Measurements from ENCODE around the gene CRYAB. TPM values are rescaled to one million over a fixed set of nuclear protein-coding genes. Genes with fewer than 3 reads are reported as not detected.

Gene CRYAB
- total RNA-seq (2014; rRNA removed; shearing (Covaris generic); ENCODE audit: low replicate concordance): not detected in 2 replicates

GRCh38 chr11:111911563-111912401, at the start of gene CRYAB:
Gene CRYAB (minus strand): TSS chr11:111911770. CDS start chr11:111911724, 46 bp downstream.
- H3K27me3 ChIP-seq (ENCODE audit: low read length): no peaks in the 10 kb centered on the region
- no peak within 1 kb of the TSS for H3K4me3 ChIP-seq (ENCODE audit: low read length)
- H3K4me2 ChIP-seq (ENCODE audit: low read depth, low read length, poor library complexity, severe bottlenecking): no peak within 1 kb of the TSS
- no peaks in the 10 kb centered on the region for H3K9me2 ChIP-seq (replicated peaks; ENCODE audit: insufficient read depth, low read length)
- H3K79me2 ChIP-seq (ENCODE audit: low read length): no peaks in the 10 kb centered on the region
- H4K20me1 ChIP-seq (ENCODE audit: insufficient read depth, low read depth, low read length): no peaks in the 10 kb centered on the region
- no peaks in the 10 kb centered on the region for H3K9me3 ChIP-seq (ENCODE audit: low read length)
- no peak for DNase-seq
- no peaks in the 10 kb centered on the region for H3K4me1 ChIP-seq (ENCODE audit: low read length)
- H3K9ac ChIP-seq (ENCODE audit: low read length): no peak within 1 kb of the TSS
- H2AFZ ChIP-seq (ENCODE audit: low read length): no peak within 1 kb of the TSS
- H3K27ac ChIP-seq (ENCODE audit: low read length): no peak within 1 kb of the TSS
- H3K36me3 ChIP-seq (ENCODE audit: insufficient read depth, low read length): no peaks in the 10 kb centered on the region

- DNase-seq: no peak
- H2AFZ ChIP-seq (ENCODE audit: low read length): no peak overlapping the region
- H3K9me3 ChIP-seq (ENCODE audit: low read length): no peaks in the 10 kb centered on the region
- no peak overlapping the region for H3K9ac ChIP-seq (ENCODE audit: low read length)
- H4K20me1 ChIP-seq (ENCODE audit: insufficient read depth, low read depth, low read length): no peaks in the 10 kb centered on the region
- H3K79me2 ChIP-seq (ENCODE audit: low read length): no peaks in the 10 kb centered on the region
- H3K4me2 ChIP-seq (ENCODE audit: low read depth, low read length, poor library complexity, severe bottlenecking): no peak overlapping the region
- H3K36me3 ChIP-seq (ENCODE audit: insufficient read depth, low read length): no peaks in the 10 kb centered on the region
- H3K27me3 ChIP-seq (ENCODE audit: low read length): no peaks in the 10 kb centered on the region
- H3K4me1 ChIP-seq (ENCODE audit: low read length): no peaks in the 10 kb centered on the region
- H3K4me3 ChIP-seq (ENCODE audit: low read length): no peak overlapping the region
- no peaks in the 10 kb centered on the region for H3K9me2 ChIP-seq (replicated peaks; ENCODE audit: insufficient read depth, low read length)
- H3K27ac ChIP-seq (ENCODE audit: low read length): no peak overlapping the region
Observed at GRCh38 chr11:111960916-111961315, 49.3 kb upstream of the CRYAB start.

- Histone ChIP-seq H3K36me3 (ENCODE audit: insufficient read depth, low read length) (no peaks in the 10 kb centered on the region), H3K79me2 (ENCODE audit: low read length) (no peaks in the 10 kb centered on the region), H3K27ac (ENCODE audit: low read length) (no peak overlapping the region), H3K4me1 (ENCODE audit: low read length) (no peaks in the 10 kb centered on the region), H2AFZ (ENCODE audit: low read length) (no peak overlapping the region), H3K9me3 (ENCODE audit: low read length) (no peaks in the 10 kb centered on the region), H3K4me3 (ENCODE audit: low read length) (no peak overlapping the region), H3K4me2 (ENCODE audit: low read depth, low read length, poor library complexity, severe bottlenecking) (no peak overlapping the region), H3K27me3 (ENCODE audit: low read length) (no peaks in the 10 kb centered on the region), H3K9ac (ENCODE audit: low read length) (no peak overlapping the region), H3K9me2 (replicated peaks; ENCODE audit: insufficient read depth, low read length) (no peaks in the 10 kb centered on the region), H4K20me1 (ENCODE audit: insufficient read depth, low read depth, low read length) (no peaks in the 10 kb centered on the region)
- DNase-seq: no peak
Observed at GRCh38 chr11:111957663-111958444, 46.3 kb upstream of the CRYAB start.

- Histone ChIP-seq H3K27ac (ENCODE audit: low read length) (no peak overlapping the region), H3K9me3 (ENCODE audit: low read length) (no peaks in the 10 kb centered on the region), H3K79me2 (ENCODE audit: low read length) (no peaks in the 10 kb centered on the region), H3K36me3 (ENCODE audit: insufficient read depth, low read length) (no peaks in the 10 kb centered on the region), H3K4me2 (ENCODE audit: low read depth, low read length, poor library complexity, severe bottlenecking) (no peak overlapping the region), H3K4me3 (ENCODE audit: low read length) (no peak overlapping the region), H3K4me1 (ENCODE audit: low read length) (no peaks in the 10 kb centered on the region), H2AFZ (ENCODE audit: low read length) (no peak overlapping the region), H4K20me1 (ENCODE audit: insufficient read depth, low read depth, low read length) (no peaks in the 10 kb centered on the region), H3K27me3 (ENCODE audit: low read length) (no peaks in the 10 kb centered on the region), H3K9ac (ENCODE audit: low read length) (no peak overlapping the region), H3K9me2 (replicated peaks; ENCODE audit: insufficient read depth, low read length) (no peaks in the 10 kb centered on the region)
- DNase-seq: no peak
Observed at GRCh38 chr11:111954154-111954553, 42.6 kb upstream of the CRYAB start.

GRCh38 chr11:111951565-111951964, 40.0 kb upstream of the CRYAB start:
- Histone ChIP-seq H3K9ac (ENCODE audit: low read length) (no peak overlapping the region), H3K27ac (ENCODE audit: low read length) (no peak overlapping the region), H3K4me3 (ENCODE audit: low read length) (no peak overlapping the region), H3K27me3 (ENCODE audit: low read length) (no peaks in the 10 kb centered on the region), H3K9me2 (replicated peaks; ENCODE audit: insufficient read depth, low read length) (no peaks in the 10 kb centered on the region), H3K36me3 (ENCODE audit: insufficient read depth, low read length) (no peaks in the 10 kb centered on the region), H2AFZ (ENCODE audit: low read length) (no peak overlapping the region), H4K20me1 (ENCODE audit: insufficient read depth, low read depth, low read length) (no peaks in the 10 kb centered on the region), H3K4me1 (ENCODE audit: low read length) (peaks cover 6% of the 10 kb centered on the region), H3K79me2 (ENCODE audit: low read length) (no peaks in the 10 kb centered on the region), H3K9me3 (ENCODE audit: low read length) (no peaks in the 10 kb centered on the region), H3K4me2 (ENCODE audit: low read depth, low read length, poor library complexity, severe bottlenecking) (no peak overlapping the region)
- no peak for DNase-seq

GRCh38 chr11:111949519-111950426, 38.2 kb upstream of the CRYAB start:
- no peak overlapping the region for H2AFZ ChIP-seq (ENCODE audit: low read length)
- no peaks in the 10 kb centered on the region for H3K9me3 ChIP-seq (ENCODE audit: low read length)
- no peak overlapping the region for H3K4me3 ChIP-seq (ENCODE audit: low read length)
- H3K4me1 ChIP-seq (ENCODE audit: low read length): peaks cover 7% of the 10 kb centered on the region
- no peaks in the 10 kb centered on the region for H4K20me1 ChIP-seq (ENCODE audit: insufficient read depth, low read depth, low read length)
- no peaks in the 10 kb centered on the region for H3K9me2 ChIP-seq (replicated peaks; ENCODE audit: insufficient read depth, low read length)
- no peak for DNase-seq
- H3K9ac ChIP-seq (ENCODE audit: low read length): no peak overlapping the region
- H3K79me2 ChIP-seq (ENCODE audit: low read length): no peaks in the 10 kb centered on the region
- no peak overlapping the region for H3K4me2 ChIP-seq (ENCODE audit: low read depth, low read length, poor library complexity, severe bottlenecking)
- H3K36me3 ChIP-seq (ENCODE audit: insufficient read depth, low read length): no peaks in the 10 kb centered on the region
- H3K27ac ChIP-seq (ENCODE audit: low read length): no peak overlapping the region
- no peaks in the 10 kb centered on the region for H3K27me3 ChIP-seq (ENCODE audit: low read length)

- Histone ChIP-seq H3K9me3 (ENCODE audit: low read length) (no peaks in the 10 kb centered on the region), H3K36me3 (ENCODE audit: insufficient read depth, low read length) (no peaks in the 10 kb centered on the region), H3K4me2 (ENCODE audit: low read depth, low read length, poor library complexity, severe bottlenecking) (no peak overlapping the region), H3K79me2 (ENCODE audit: low read length) (no peaks in the 10 kb centered on the region), H3K9me2 (replicated peaks; ENCODE audit: insufficient read depth, low read length) (no peaks in the 10 kb centered on the region), H4K20me1 (ENCODE audit: insufficient read depth, low read depth, low read length) (no peaks in the 10 kb centered on the region), H3K4me1 (ENCODE audit: low read length) (peaks cover 7% of the 10 kb centered on the region), H2AFZ (ENCODE audit: low read length) (no peak overlapping the region), H3K4me3 (ENCODE audit: low read length) (no peak overlapping the region), H3K27me3 (ENCODE audit: low read length) (no peaks in the 10 kb centered on the region), H3K9ac (ENCODE audit: low read length) (no peak overlapping the region), H3K27ac (ENCODE audit: low read length) (no peak overlapping the region)
- DNase-seq: no peak
Observed at GRCh38 chr11:111947143-111947542, 35.6 kb upstream of the CRYAB start.

Data from Karpas-422 (cell line).